SJSA1 (cell line): Measurements from ENCODE around the gene AKAP6. TPM values are rescaled to one million over a fixed set of nuclear protein-coding genes. Genes with fewer than 3 reads are reported as not detected.
"Not testable (repeated sequence)": the region's sequence is repeated elsewhere in the genome, so short reads cannot be mapped to it uniquely, and the experiment has no call there.

Source experiments
- DNase-seq, 2 experiments: peaks; one replicate each; pipeline ENCODE4 v3.0.0-alpha.2; 2015 to 2020; ENCODE audit warnings: low spot score in 2 of 2, low read depth in 1 of 2
- H3K27ac ChIP-seq: fragments of 250-450 bp; sonication (Bioruptor Pico); 2 replicates; pipeline ENCODE4 v1.5.1; 2020; ENCODE audit warnings: mild to moderate bottlenecking, moderate library complexity
- H3K27me3 ChIP-seq: fragments of 250-450 bp; sonication (Bioruptor Pico); replicated peaks from 2 replicates; pipeline ENCODE4 v1.5.1; 2020; ENCODE audit warnings: mild to moderate bottlenecking, moderate library complexity
- H3K36me3 ChIP-seq: fragments of 250-450 bp; sonication (Bioruptor Pico); 2 replicates; pipeline ENCODE4 v1.5.1; 2020; ENCODE audit warnings: mild to moderate bottlenecking
- H3K4me1 ChIP-seq: fragments of 250-450 bp; sonication (Bioruptor Pico); replicated peaks from 2 replicates; pipeline ENCODE4 v1.6.1; 2021; ENCODE audit warnings: mild to moderate bottlenecking
- H3K4me3 ChIP-seq: fragments of 250-450 bp; sonication (Bioruptor Pico); 2 replicates; pipeline ENCODE4 v1.5.1; 2020; ENCODE audit warnings: mild to moderate bottlenecking
- H3K9me3 ChIP-seq: fragments of 250-450 bp; sonication (Bioruptor Pico); replicated peaks from 2 replicates; pipeline ENCODE4 v1.5.1; 2020; ENCODE audit warnings: mild to moderate bottlenecking
- total RNA-seq: library from RNA; depleted of rRNA; stranded (reverse); fragments of >200 nt; shearing (Covaris generic); gene quantifications from 2 replicates; pipeline ENCODE4 v1.2.3, GENCODE V29; 2014

The AKAP6 gene
- total RNA-seq, 1 experiment from 2014 or later: 3.8 TPM

- Histone ChIP-seq H3K36me3 (no peaks in the 10 kb centered on the region), H3K9me3 (no peaks in the 10 kb centered on the region), H3K4me1 (no peaks in the 10 kb centered on the region), H3K27me3 (no peaks in the 10 kb centered on the region), H3K27ac (no peak overlapping the region), H3K4me3 (no peak overlapping the region)
- DNase-seq: no peak
Measured at GRCh38 chr14:32785585-32785984, 456.5 kb downstream of the AKAP6 start.

GRCh38 chr14:32786886-32787285 is 457.8 kb downstream of the AKAP6 start:
- Histone ChIP-seq H3K4me3 (no peak overlapping the region), H3K27ac (no peak overlapping the region), H3K36me3 (no peaks in the 10 kb centered on the region), H3K9me3 (no peaks in the 10 kb centered on the region), H3K4me1 (no peaks in the 10 kb centered on the region), H3K27me3 (no peaks in the 10 kb centered on the region)
- no peak for DNase-seq

- H3K4me1 ChIP-seq, H3K27ac ChIP-seq, H3K9me3 ChIP-seq, H3K4me3 ChIP-seq, H3K36me3 ChIP-seq, DNase-seq, H3K27me3 ChIP-seq: not testable (repeated sequence)
Measured at GRCh38 chr14:32793033-32793432, 463.9 kb downstream of the AKAP6 start.

- Histone ChIP-seq H3K27me3 (no peaks in the 10 kb centered on the region), H3K36me3 (no peaks in the 10 kb centered on the region), H3K9me3 (peaks cover 7% of the 10 kb centered on the region; the same call in 1 of the 2 replicates), H3K27ac (no peak overlapping the region), H3K4me1 (no peaks in the 10 kb centered on the region), H3K4me3 (no peak overlapping the region)
- DNase-seq: no peak
Measured at GRCh38 chr14:32800320-32800719, 471.2 kb downstream of the AKAP6 start.

- Histone ChIP-seq H3K4me3 (no peak overlapping the region), H3K36me3 (no peaks in the 10 kb centered on the region), H3K27me3 (no peaks in the 10 kb centered on the region), H3K27ac (no peak overlapping the region), H3K9me3 (peaks cover 7% of the 10 kb centered on the region; the same call in 1 of the 2 replicates), H3K4me1 (no peaks in the 10 kb centered on the region)
- DNase-seq: no peak
Measured at GRCh38 chr14:32802295-32802694, 473.2 kb downstream of the AKAP6 start.

DNA sequence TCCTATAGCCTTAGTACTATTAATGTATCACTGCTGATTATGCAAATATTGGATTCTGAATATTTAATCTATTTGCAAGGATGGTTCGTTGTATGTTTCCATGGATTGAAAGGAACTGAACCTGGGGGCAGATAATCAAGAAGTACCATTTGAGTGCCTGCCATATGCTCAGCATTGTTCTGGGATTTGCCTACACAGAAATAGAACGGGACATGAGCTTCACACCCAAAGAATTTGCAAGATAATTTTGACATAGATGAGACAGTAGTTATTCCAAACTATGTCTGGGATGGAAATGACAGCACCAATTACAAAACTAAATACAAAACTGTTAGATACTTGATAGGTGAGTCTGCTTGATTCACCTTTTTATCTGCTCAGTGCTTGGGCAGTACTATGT is 476.9 kb downstream of the AKAP6 start:
- no peaks in the 10 kb centered on the region for H3K36me3 ChIP-seq
- no peak overlapping the region for H3K27ac ChIP-seq
- no peak for DNase-seq
- H3K27me3 ChIP-seq: no peaks in the 10 kb centered on the region
- H3K4me1 ChIP-seq: no peaks in the 10 kb centered on the region
- no peak overlapping the region for H3K4me3 ChIP-seq
- peaks cover 7% of the 10 kb centered on the region; the same call in 1 of the 2 replicates for H3K9me3 ChIP-seq

GRCh38 chr14:32808644-32809043 is 479.5 kb downstream of the AKAP6 start:
- Histone ChIP-seq H3K27ac (no peak overlapping the region), H3K36me3 (no peaks in the 10 kb centered on the region), H3K4me1 (no peaks in the 10 kb centered on the region), H3K4me3 (no peak overlapping the region), H3K27me3 (no peaks in the 10 kb centered on the region), H3K9me3 (peaks cover 5% of the 10 kb centered on the region; the same call in 1 of the 2 replicates)
- no peak for DNase-seq

DNA sequence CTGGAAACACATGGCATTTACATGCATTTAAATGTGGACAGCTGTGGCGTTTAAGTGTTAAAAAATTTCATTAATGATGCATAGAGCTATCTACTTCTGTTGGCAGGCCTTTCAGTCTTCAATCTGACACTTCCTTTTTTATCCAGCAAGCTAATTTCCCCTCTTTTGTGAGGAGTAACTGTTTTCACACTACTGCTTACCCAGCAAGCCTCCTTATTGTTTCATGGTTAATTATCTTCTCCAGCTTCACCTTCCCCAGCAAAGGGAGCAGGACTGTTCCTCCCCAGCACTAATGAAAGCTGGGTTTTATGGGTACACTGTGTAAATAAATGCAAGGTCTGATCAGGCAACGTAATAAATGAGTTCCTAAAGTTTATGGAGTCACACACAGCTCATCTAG is 480.2 kb downstream of the AKAP6 start:
- no peak for DNase-seq
- Histone ChIP-seq H3K27ac (no peak overlapping the region), H3K36me3 (no peaks in the 10 kb centered on the region), H3K4me3 (no peak overlapping the region), H3K9me3 (no peaks in the 10 kb centered on the region), H3K27me3 (no peaks in the 10 kb centered on the region), H3K4me1 (no peaks in the 10 kb centered on the region)

GRCh38 chr14:32813401-32813800 is 484.3 kb downstream of the AKAP6 start:
- no peak for DNase-seq
- Histone ChIP-seq H3K27ac (no peak overlapping the region), H3K36me3 (no peaks in the 10 kb centered on the region), H3K4me1 (no peaks in the 10 kb centered on the region), H3K27me3 (no peaks in the 10 kb centered on the region), H3K9me3 (no peaks in the 10 kb centered on the region), H3K4me3 (no peak overlapping the region)

DNA sequence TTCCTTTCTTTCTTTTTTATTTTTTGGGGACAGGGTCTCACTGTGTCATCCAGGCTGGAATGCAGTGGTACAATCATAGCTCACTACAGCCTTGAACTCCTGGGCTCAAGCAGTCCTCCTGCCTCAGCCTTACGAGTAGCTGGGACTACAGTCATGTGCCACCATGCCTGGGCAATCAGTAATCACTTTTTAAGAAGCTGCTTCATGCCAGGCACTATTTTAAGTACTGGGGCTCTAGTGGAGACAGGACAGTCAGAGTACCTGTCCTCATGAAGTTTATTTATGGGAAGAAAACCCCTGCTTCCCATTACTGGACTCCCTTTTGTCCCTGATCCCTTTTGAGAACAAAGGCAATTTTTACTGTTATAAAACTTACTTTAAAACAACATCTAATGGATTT is 485.6 kb downstream of the AKAP6 start:
- H3K4me1 ChIP-seq: no peaks in the 10 kb centered on the region
- no peak overlapping the region for H3K27ac ChIP-seq
- H3K27me3 ChIP-seq: no peaks in the 10 kb centered on the region
- no peak overlapping the region for H3K4me3 ChIP-seq
- no peaks in the 10 kb centered on the region for H3K9me3 ChIP-seq
- H3K36me3 ChIP-seq: no peaks in the 10 kb centered on the region
- DNase-seq: no peak

- DNase-seq: no peak
- peaks cover under 1% of the 10 kb centered on the region; the same call in 1 of the 2 replicates for H3K4me1 ChIP-seq
Measured at GRCh38 chr14:32816588-32816987, 487.5 kb downstream of the AKAP6 start.

DNA sequence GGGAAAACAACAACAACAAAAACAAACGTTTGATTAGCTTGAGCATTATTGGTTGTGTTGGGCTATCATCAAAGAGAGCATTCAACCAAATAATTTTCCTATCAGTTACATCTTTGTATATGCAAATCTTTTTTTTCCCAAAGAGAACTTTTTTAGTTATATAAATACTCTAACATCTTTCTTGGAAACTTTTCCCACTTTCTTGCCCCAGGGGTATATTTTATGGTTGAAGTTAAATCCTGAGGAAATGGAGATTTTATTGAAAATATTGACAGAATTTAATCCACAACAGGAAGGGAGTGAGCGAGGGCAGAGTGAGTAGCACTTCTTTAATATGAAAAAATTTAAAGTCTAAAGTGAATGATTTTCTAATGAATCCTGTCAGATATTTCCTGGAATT is 488.7 kb downstream of the AKAP6 start:
- DNase-seq: no peak
- H3K4me1 ChIP-seq: peaks cover 11% of the 10 kb centered on the region; the same call in 1 of the 2 replicates
- no peaks in the 10 kb centered on the region for H3K27me3 ChIP-seq
- no peaks in the 10 kb centered on the region for H3K36me3 ChIP-seq
- H3K27ac ChIP-seq: no peak overlapping the region
- H3K4me3 ChIP-seq: no peak overlapping the region
- H3K9me3 ChIP-seq: no peaks in the 10 kb centered on the region

More at GRCh38 chr14:32816588-32816987, 487.5 kb downstream of the AKAP6 start:
- Histone ChIP-seq H3K27ac (no peak overlapping the region), H3K36me3 (no peaks in the 10 kb centered on the region), H3K27me3 (no peaks in the 10 kb centered on the region), H3K9me3 (no peaks in the 10 kb centered on the region), H3K4me3 (no peak overlapping the region)

DNA sequence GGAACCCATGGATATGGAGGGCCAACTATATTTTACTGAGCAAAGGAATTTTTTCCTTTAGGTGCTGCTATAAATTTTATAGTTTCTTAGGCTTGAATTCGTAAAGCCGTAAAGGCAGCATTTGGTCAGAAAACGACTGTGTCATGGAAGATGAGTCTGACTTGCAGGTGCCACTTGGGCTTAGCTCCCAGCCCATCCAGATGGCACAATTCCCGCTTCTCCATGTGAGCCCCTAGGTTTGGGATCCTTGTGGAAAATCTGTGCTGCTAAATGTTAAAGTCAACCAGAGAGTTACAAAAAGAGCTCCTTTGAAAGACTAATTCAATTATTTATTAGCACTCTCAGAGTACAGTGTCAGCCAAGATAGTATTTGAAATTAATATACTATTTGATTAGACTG is 489.5 kb downstream of the AKAP6 start:
- peaks cover 11% of the 10 kb centered on the region; the same call in 1 of the 2 replicates for H3K4me1 ChIP-seq
- no peak for DNase-seq

GRCh38 chr14:32820181-32820580 is 491.1 kb downstream of the AKAP6 start:
- no peak overlapping the region for H3K27ac ChIP-seq

More for the DNA sequence above, 489.5 kb downstream of the AKAP6 start:
- Histone ChIP-seq H3K36me3 (no peaks in the 10 kb centered on the region), H3K4me3 (no peak overlapping the region), H3K27ac (no peak overlapping the region), H3K9me3 (no peaks in the 10 kb centered on the region), H3K27me3 (no peaks in the 10 kb centered on the region)

DNA sequence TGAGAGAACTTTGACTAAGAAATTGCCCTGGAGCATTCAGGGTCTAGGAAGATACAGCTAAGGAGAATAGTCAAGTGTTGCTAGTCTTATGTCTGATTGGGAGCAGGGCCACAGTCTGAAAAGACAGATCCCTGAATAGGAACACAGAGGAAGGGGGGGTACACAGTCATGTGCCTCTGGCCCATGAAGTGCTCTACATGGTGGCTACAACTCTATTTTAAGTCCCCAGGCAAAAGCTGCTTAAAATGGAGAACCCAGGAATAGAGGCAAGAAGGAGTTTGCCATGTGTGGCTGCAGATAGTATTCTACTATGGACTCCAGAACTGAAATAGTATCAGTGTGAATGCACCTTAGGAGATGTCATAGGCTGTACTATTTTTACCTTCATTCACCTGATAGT is 491.6 kb downstream of the AKAP6 start:
- Histone ChIP-seq H3K9me3 (no peaks in the 10 kb centered on the region), H3K4me1 (peaks cover 11% of the 10 kb centered on the region; the same call in 1 of the 2 replicates), H3K27me3 (no peaks in the 10 kb centered on the region), H3K4me3 (no peak overlapping the region), H3K36me3 (no peaks in the 10 kb centered on the region), H3K27ac (no peak overlapping the region)
- DNase-seq: no peak

More at GRCh38 chr14:32820181-32820580, 491.1 kb downstream of the AKAP6 start:
- no peaks in the 10 kb centered on the region for H3K36me3 ChIP-seq
- DNase-seq: no peak
- H3K4me3 ChIP-seq: no peak overlapping the region
- no peaks in the 10 kb centered on the region for H3K9me3 ChIP-seq
- peaks cover 11% of the 10 kb centered on the region; the same call in 1 of the 2 replicates for H3K4me1 ChIP-seq
- H3K27me3 ChIP-seq: no peaks in the 10 kb centered on the region
